GM19452 (cell line): ENCODE measurements around the gene DLK1.

Experiments used
- ATAC-seq: cut with Tn5 transposase; IDR thresholded peaks from one replicate; pipeline ENCODE4 v1.9.1; 2021; ENCODE audit not compliant: unreplicated experiment

DLK1 gene

DNA sequence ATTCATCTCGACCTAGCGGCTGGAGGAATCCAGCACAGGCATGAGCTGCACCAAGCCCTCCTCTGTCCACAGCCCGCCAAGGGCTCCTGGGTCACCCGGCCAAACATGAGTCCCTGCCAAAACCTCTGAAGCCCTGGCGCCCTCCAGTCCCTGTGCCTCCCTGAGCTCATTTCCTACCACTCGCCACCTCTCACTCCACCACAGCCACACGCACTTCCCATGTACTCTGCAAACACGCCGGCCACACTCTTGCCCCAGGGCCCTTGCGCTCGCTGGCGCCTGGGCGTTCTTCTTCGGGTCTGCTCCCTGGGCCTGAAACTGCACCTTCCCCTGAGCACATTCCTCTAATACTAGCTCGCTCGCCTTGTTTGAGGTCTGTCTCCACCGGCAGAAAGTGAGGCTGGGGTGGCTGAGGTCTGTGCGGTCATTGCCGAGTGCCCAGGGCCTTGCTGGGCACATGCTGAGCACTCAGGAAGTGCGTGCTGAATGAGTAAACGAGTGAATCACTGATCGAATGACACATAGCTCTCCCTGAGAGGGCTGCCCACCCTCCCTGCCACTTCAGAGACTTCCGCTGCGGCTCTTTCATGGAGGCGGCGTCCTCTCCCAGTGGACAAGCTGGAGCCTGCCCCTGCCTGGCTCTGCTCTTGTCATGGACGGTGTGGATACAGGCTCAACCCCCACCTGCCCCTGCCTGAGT, 33.7 kb upstream of the DLK1 start:
- ATAC-seq = no peak

DNA sequence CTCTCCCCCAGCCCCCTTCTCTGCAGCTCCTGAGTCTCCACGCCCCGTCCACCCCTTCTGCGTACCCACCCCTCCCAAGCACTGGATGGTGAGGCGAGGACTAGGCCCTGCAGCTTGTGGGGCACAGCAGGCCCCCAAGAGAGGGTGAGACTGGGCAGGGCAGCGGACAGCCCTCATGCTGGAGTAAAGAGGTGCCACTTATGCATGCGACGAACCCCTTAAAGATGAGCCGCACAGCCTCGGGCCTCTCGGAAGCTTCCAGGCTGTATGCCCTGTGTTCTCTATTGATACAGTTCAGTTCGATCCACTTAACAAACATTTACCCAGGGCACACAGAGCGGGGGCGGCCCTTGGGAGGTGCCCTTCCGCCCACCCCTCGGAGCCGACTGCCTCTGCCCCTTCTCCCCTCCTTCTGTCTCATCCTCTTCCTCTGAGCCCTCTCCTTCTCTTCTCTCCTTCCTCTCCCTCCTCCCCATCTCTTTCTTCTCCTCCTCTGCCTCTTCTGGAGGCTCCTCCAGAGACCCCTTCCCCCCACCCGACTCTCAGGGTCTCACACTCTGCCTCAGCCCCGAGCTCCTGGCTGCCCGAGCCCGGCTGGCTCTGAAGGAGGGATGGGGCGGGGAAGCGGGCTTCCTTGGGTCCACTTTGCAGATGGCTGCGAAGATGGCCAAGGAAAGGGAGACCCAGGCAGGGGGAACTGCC, 32.7 kb upstream of the DLK1 start:
- ATAC-seq = no peak

DNA sequence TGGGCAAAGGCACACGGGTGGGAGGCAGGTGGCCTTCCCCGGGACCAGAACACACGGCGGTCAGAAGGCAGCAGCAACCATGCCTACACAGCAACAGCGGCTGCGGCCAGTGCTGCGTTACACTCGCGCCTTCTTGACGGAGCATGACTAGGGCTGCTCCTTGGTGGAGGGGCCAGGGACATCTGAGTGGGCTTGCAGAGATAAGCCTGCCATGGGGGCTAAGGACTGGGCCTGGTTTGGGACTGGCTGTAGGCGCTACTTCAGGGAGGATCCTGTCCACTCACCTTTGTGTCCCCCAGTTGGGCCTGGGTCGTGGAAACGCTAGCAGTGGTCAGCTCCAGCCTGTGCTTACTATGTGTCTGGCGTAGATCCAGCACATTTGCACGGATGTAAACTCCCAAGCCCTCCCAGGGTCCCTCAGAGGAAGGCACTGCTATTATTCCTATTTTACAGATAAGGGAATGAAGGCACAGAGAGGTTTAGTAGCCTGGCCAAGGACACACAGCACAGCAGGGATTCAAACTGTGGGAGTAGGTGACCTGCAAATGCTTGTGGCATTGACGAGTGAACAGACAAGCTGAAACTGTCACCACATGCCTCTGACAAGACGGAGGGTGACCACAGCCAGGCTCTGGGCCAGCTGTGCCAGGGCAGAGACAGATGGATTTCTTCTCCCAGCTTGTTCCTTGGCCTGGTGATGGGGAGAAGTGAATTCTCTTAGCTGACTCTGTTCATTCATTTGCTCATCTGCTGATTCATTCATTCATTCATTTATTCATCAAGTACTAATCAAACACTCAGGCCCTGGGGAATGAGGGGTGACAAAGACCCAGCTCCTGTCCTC, 31.9 kb upstream of the DLK1 start:
- ATAC-seq = no peak

DNA sequence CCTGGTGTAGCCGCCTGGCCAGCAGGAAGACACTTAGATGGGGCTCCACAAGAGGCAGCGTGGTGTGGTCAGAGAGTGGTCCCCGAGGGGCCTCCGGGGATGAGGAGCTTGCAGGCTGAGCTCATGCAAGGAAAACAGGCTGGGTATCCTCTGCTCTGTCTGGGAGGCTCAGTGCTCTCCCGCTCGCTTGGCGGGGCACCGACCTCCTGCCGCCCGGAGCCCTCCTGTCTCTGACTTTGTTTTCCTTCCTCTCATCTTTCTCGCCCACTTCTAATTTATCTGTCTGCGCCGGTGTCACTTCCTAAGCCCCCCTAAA, 31.3 kb upstream of the DLK1 start:
- ATAC-seq = no peak

DNA sequence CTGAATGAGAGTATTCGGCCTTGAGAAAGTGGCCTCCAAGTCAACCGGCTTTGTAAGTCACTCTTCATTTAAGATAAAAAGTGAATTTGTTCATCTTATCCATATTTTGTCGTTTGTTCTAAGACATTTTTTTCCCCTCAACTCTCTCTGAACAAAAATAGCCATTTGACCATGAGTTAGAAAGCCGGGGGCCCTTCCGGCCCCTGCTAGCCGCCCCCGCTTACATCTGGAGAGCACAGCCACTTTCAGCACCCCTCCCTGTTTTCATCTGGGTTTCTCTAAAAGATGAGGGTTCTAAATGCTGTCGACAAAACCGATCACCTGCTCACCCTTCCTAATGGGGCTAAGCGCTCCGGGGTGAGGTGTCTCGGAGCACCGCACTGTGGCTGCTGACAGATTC, 30.7 kb upstream of the DLK1 start:
- ATAC-seq = no peak

DNA sequence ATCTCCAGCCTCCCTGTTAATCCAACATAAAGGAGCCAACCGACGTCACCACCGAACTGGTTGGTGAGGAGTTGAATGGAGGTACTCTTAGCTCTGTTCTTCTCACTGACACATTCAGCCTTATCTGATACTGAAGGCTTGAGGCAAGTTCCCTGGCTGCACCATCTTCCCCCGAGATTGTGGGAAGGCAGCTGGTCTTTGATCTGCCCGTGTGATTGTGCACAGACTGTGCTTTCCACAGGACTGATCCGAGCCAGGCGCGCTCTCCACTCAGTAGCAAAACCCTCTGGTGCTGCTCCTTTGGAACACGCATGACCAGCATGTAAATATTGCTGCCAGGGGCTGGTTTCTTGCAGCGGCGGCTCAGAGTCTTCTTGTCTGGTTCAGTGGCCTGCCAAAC, 30.1 kb upstream of the DLK1 start:
- no peak for ATAC-seq

DNA sequence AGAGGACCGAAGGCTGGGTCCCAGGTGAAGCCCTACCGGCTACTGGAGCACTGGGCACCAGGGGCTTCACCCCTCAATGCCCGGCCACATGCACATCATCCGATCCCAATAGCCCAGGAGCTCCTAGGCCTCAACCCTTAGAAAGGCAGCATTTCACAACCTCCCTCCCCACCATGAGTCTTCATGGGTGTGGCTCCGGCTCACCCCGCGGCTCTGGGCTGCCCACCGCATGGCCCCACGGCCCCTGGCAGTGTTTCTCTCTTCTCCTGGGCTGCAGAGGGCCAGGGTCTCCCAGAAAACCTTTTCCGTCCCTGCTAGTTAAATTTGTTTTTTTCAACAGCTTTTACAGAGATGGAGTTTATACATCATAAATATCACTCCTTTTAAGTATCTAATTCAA, 28.6 kb upstream of the DLK1 start:
- no peak for ATAC-seq

DNA sequence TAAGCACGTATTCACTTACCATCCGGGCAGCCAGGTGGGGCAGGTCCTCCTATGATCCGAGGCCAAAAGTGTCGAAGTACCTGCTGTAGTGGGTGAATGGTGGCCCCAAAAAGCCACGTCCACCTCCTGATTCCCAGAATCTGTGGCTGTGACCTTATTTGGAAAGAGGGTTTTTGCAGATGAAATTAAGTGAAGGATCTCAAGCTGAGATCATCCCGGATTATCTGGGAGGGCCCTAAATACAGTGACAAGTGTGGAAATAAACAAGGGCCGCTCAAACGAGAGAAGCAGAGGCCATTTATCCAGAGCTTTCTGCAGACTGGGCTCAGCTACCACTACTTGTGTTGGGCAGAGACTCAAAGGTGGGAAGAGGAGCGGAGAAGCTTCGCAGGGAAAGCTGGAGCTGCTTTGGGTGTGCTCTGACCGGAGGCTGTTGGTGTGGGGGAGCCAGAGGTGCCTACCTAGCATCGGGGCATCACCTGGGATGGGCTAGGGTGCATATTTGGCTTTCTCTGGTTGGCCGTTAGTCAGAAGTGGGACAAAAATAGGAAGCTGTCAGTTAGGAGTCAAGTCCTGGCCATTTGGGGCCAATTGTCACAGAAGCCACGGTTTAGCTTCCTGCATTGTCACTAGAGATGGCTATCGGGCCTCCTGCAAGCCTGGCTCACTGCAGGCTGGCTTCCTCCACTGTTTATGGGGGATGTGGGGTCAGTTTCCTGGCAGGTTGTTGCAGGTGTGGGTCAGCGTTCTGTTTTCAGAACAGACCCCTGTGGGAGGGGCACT, 27.8 kb upstream of the DLK1 start:
- no peak for ATAC-seq

DNA sequence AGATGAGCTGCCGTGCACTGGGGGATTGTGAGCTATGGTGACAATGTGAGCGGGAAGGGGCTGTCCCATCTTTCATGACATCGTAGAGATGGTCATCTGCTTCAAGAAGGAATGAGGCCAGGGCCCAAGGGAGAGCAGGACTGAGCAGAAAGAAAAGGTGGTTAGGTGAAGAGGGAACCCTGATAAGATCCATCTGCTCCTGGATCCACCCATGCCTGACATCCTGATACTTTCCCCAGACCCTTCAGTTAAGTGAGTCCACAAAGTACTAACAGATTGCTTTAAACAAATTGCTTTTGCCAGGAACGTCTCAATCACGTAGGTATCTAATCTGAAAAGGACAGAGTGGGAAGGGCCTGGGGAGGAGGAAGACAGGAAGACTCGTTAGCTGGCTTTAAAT, 25.4 kb upstream of the DLK1 start:
- no peak for ATAC-seq

DNA sequence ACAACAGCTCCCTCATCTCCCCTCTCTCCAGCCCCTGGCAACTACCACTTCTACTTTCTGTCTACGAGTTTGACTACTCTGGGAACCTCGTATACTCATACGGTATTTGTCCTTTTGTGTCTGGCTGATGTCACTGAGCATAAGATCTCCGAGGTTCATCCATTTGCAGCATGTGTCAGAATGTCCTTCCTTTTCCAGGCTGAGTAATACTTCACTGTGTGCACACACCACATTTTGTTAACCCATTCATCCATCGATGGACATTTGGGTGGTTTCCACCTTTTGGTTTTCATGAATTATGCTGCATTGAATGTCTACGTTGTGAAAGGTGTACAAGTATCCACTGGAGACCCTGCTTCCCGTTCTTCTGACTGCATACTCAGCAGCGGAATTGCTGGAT, 24.1 kb upstream of the DLK1 start:
- no peak for ATAC-seq

DNA sequence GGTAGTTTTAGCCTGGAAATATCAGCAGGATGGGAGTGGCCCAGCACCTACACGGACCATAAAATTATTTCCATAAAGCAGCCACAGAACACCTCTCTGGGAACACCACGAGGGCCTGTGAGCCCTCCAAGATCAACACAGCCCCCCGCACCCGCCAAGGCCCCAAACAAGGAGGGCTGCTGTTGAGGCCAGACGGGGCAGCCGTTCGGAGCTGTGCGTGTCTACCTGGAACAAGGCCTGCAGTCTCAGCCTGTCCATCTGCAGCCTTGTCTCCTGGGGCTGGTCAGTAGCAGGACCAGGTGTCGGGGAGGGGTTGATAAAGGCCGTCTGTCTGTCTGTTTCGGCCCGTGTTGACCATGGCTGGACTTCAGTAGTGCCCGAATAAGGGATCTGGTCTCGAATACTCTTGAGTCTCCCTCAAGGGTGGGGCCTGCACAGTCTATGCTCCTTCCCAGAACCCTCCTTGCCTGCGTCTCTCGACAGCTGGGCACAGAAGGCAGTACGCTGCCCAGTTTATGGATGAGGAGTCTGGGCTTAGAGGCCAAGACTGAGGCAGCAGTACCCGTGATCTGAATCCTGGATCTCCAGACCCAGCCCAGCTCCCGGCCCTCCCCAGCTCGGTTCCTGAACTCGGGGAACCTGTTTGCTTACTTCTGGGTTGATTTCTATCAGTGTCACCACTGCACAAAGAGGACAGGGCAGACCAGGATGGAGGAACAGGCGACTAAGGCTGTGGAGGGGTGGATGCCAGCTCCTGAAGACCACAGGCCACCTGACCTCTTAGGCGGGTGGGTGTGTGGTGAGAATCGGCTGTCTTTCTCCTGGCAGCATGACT, 23.1 kb upstream of the DLK1 start:
- no peak for ATAC-seq

DNA sequence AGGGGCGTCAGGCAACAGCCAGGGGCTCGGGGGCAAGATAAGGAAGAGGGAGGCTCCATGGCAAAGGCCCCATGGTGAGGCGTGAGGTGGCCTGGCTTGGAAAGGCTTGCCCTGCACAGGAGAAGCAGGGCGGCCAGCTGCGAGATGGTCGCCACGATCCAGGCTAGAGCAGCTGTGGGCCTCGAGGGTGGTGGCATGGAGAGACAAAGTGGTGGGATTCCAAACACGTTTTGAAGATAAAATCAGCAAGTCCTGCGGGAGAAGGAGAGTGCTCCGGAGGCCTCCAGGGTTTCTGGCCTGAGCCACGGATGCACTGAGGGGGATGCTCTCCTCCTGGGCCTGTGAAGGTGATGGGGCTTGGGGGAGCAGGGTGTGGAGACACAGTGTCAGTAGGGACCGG, 20.5 kb upstream of the DLK1 start:
- ATAC-seq = no peak

DNA sequence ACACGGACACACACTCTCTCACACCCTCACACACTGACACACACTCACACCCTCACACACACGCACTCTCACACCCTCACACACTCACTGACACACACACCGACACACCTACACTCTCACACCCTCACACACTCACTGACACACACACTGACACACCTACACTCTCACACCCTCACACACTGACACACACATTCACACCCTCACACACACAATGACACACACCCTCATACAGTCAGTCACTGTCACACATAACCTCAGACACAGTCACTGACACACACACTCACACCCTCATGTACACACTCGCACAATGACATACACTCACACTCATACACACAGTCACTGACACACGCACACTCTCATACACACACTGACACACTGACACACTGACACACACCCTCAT, 19.8 kb upstream of the DLK1 start:
- no peak for ATAC-seq

DNA sequence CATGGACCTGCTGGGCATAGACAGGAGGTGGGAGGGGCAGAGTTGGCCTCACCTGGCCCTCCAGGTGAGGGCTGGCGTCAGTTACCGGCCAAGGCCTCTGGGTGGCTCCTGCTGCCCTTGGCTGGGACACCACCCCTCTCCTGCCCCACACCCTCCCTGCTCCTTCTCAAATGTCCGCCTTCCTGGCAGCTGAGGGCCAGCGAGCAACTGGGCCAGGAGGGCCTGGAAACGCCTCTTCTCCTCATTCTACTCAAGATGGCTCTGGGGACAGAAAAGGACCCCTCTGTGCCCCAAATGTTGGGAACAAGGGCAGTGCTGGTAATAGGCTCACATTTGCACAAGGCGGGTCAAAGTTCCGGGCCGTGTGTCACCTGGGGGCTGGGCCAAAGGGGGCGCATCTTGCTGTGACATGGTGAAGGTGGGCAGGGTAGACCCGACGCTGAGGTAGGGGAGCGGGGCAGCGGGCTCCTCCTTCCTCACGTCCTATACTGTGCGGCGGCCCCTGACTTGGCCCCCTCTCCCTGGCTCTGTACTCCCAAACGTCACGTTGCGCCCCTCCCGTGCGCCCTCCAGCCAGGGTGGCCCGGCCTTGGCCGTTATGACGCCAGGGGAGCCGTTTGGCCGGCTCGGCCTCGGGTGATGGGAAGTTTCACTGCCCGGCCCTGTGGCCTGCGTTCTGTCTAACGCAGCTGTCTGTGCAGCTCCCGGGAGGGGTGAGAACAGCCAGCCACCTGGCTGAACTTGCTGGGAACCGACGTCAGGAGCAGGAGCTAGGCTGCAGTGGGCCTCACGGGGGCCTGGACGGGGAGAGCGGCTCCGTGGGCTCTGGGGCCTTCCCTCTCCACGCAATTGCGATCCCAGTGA, 18.0 kb upstream of the DLK1 start:
- ATAC-seq = no peak

DNA sequence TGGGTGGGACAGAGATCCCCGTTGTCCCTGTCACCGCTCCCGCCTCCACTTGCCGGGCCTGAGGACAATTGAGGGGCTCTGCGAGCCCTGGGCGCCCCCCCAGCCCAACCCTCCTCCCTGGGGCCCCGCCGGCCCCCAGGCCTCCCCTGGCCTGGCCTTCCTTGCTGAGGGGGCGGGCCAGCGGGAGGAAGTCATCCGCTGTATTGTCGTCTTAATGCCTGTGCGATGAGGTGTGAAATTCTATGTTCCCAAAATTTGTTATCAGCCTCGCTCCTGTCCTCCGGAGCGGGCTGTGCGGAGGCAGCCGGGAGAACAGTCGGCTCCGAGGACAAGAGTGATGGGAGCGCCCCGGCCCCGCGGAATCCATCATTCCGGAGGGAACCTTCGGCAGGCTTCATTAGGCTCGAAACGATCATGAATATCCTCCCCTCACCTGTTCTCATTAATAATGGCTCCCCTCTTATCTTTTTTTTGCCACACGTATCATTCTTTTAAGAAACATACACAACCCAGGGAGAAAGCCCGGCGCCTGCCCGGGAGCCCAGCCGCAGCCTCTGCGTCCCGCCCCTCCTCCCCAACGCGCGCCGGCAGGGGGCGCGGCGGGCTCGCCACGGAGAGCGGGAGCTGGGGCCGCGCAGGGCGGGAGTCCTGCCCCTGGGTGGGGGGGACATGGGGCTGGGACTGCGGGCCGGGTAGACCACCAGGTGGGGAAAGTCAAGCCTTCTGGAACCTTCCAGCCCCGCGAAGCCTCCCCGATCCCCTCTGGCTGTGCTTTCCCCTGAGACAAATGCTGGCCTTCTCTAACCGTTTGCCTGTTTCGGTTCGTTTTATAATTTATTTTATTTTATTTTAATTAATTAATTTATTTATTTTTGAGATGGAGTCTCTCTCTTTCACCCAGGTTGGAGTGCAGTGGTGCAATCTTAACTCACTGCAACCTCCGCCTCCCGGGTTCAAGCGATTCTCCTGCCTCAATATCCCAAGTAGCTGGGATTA, 17.1 kb upstream of the DLK1 start:
- ATAC-seq = no peak

DNA sequence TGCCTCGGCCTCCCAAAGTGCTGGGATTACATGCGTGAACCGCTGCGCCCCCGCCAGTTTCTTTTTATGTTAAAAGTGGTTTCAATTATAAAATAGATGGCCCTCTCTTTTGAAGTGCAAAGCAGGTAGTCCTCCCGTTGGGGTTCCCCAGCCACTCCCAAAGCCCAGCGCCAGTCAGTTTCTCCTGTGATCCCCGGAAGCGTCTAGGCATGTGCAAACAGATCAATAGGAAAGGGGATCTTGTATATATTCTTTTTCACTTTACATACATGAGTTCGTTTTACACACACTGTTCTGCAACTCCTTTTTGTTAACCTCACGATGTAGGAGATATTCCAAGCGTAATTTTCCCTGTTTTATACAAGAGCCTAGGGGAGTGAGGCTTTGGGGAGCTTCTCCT, 16.3 kb upstream of the DLK1 start:
- ATAC-seq = no peak

DNA sequence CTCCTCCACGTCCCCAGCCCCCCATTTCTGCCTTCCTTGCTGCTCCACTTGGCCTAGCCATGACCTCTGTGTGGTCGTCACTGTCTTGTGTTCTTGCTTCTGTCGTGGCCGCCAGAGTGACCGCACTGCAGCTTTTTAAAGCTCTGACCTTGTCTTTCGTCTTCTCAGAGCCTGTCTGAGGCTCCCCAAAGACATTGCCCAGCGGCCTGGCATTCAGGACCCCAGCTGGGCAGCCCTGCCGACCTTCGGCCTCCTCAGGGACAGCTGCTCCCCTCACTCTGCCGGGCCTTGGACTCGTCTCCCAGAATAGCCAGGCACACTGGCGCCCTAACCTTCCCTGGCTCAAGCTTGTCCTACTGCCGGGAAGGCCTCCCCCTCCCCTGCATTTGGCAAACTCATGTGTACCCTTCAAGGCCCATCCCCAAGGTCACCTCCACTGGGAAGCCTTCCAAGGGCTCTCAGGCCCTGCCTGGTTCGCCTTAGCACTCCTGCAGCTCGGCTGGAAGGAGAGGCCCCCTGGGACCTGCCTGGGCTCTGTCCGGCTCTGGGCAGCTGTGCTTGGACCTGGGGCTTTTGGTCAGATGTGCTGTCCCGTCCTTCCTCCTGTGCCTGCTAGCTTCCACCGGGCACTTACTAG, 15.7 kb upstream of the DLK1 start:
- no peak for ATAC-seq

DNA sequence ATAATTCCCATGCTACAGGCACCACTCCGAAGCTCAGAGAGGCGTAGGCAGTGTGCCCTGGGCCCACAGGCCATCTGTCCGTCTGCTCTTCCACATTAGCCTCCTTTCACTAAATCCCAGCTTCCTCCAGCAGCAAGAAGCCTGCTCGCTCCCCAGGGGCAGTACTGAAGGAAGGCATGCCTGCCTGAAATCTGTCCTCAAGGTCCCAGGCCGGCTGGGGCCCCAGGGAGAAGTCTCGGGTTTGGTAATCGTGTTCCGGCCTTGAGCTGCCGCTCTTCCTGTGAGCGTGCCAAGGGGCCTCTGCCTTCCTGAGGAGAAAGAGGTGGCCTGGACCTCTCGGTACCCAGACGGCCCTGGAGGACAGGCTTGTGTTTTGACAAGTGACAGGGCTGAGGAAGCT, 15.2 kb upstream of the DLK1 start:
- no peak for ATAC-seq
